ENCODE data around the gene PPP1CC. TPM values are rescaled to one million over a fixed set of nuclear protein-coding genes. Genes with fewer than 3 reads are reported as not detected.

PPP1CC gene
- total and polyA plus RNA-seq, 7 experiments from 2014 or later, result 108 to 218 (median 138) TPM

- Mint-ChIP-seq H3K4me1 (peaks cover 8 to 16% (median 13%) of the 10 kb centered on the region in 7 donors), H3K27me3 (no peaks in the 10 kb centered on the region), H3K9me3 (no peaks in the 10 kb centered on the region), H3K27ac (peak overlapping the region in 1 of 9 donors; percentile 58), H3K4me3 (no peak overlapping the region), H3K36me3 (peaks cover 0 to 7% (median 4%) of the 10 kb centered on the region in 5 donors)
- Histone ChIP-seq H3K27ac (ENCODE audit: low read depth, low read length) (no peak overlapping the region), H3K4me1 (ENCODE audit: control insufficient read depth in 2 of 2, insufficient read depth in 2 of 2, low read length in 2 of 2) (no peaks in the 10 kb centered on the region), H3K9me3 (ENCODE audit: control insufficient read depth in 2 of 3, low read length in 3 of 3) (no peaks in the 10 kb centered on the region), H3K27me3 (ENCODE audit: control insufficient read depth in 2 of 2, insufficient read depth in 2 of 2, low read length in 2 of 2) (no peaks in the 10 kb centered on the region), H3K36me3 (ENCODE audit: control insufficient read depth in 2 of 3, insufficient read depth in 3 of 3, low read length in 3 of 3) (peaks cover 0 to 6% (median 0%) of the 10 kb centered on the region in 3 experiments), H3K4me3 (ENCODE audit: low read length) (no peak overlapping the region)
- ChIA-PET POLR2A (no interaction called here), CTCF (no interaction called here)
- no peak for ATAC-seq
- intact Hi-C loops (cut with micrococcal nuclease), result loop anchor here in 1 of 2 donors (10.0 kb wide), 1 partner anchor 658 kb away; the partner anchor contains the start of gene SH2B3
- no peak for DNase-seq
These were observed 3.9 kb upstream of the PPP1CC start for GRCh38 chr12:110746550-110746949.

- CTCF ChIA-PET, result interaction anchor here (0.7 kb wide), 1 partner anchor 101 kb away, joined by 4 read pairs; no protein-coding TSS in a partner anchor
- POLR2A ChIA-PET, result interaction anchor here (0.5 to 1.1 kb wide), 2 partner anchors 8 to 1145 kb away, joined by 3 read pairs; no protein-coding TSS in a partner anchor
- Histone ChIP-seq H3K27ac (ENCODE audit: low read depth, low read length) (no peak overlapping the region), H3K27me3 (ENCODE audit: control insufficient read depth in 2 of 2, insufficient read depth in 2 of 2, low read length in 2 of 2) (no peaks in the 10 kb centered on the region), H3K4me1 (ENCODE audit: control insufficient read depth in 2 of 2, insufficient read depth in 2 of 2, low read length in 2 of 2) (no peaks in the 10 kb centered on the region), H3K9me3 (ENCODE audit: control insufficient read depth in 2 of 3, low read length in 3 of 3) (no peaks in the 10 kb centered on the region), H3K4me3 (ENCODE audit: low read length) (no peak overlapping the region), H3K36me3 (ENCODE audit: control insufficient read depth in 2 of 3, insufficient read depth in 3 of 3, low read length in 3 of 3) (peaks cover 0 to 6% (median 0%) of the 10 kb centered on the region in 3 experiments)
- no peaks in the 10 kb centered on the region for H3K27me3 Mint-ChIP-seq
- no peak overlapping the region for H3K4me3 Mint-ChIP-seq
- H3K9me3 Mint-ChIP-seq, result no peaks in the 10 kb centered on the region
- peaks cover 12 to 24% (median 20%) of the 10 kb centered on the region in 7 donors for H3K4me1 Mint-ChIP-seq
- intact Hi-C loops (cut with micrococcal nuclease), result loop anchor here in 1 of 2 donors (10.0 kb wide), 1 partner anchor 659 kb away; the partner anchor contains the start of gene SH2B3
- DNase-seq (no peak), ATAC-seq (no peak)
- H3K27ac Mint-ChIP-seq, result peak overlapping the region in 5 of 9 donors; percentile 11 to 81 (median 20)
- peaks cover 0 to 10% (median 5%) of the 10 kb centered on the region in 5 donors for H3K36me3 Mint-ChIP-seq
These were observed 3.0 kb upstream of the PPP1CC start for GRCh38 chr12:110745542-110746284.

GRCh38 chr12:110744601-110745264 is 2.0 kb upstream of the PPP1CC start:
- Histone ChIP-seq H3K27ac (ENCODE audit: low read depth, low read length) (no peak overlapping the region), H3K9me3 (ENCODE audit: control insufficient read depth in 2 of 3, low read length in 3 of 3) (no peaks in the 10 kb centered on the region), H3K4me3 (ENCODE audit: low read length) (no peak overlapping the region), H3K27me3 (ENCODE audit: control insufficient read depth in 2 of 2, insufficient read depth in 2 of 2, low read length in 2 of 2) (no peaks in the 10 kb centered on the region), H3K4me1 (ENCODE audit: control insufficient read depth in 2 of 2, insufficient read depth in 2 of 2, low read length in 2 of 2) (peaks cover 2 to 4% of the 10 kb centered on the region in 2 donors), H3K36me3 (ENCODE audit: control insufficient read depth in 2 of 3, insufficient read depth in 3 of 3, low read length in 3 of 3) (peaks cover 0 to 6% (median 0%) of the 10 kb centered on the region in 3 experiments)
- Mint-ChIP-seq H3K4me1 (peaks cover 21 to 34% (median 29%) of the 10 kb centered on the region in 7 donors), H3K27me3 (no peaks in the 10 kb centered on the region), H3K36me3 (peaks cover 0 to 14% (median 5%) of the 10 kb centered on the region in 5 donors), H3K9me3 (no peaks in the 10 kb centered on the region), H3K27ac (peak overlapping the region in 5 of 9 donors; percentile 15 to 98 (median 73)), H3K4me3 (peak overlapping the region in 2 of 10 donors; percentile 7 to 97)
- CTCF ChIA-PET, result no interaction called here
- POLR2A ChIA-PET, result interaction anchor here (0.5 to 1.1 kb wide), 2 partner anchors 9 to 1144 kb away, joined by 3 read pairs; no protein-coding TSS in a partner anchor
- no peak for DNase-seq
- no peak for ATAC-seq
- intact Hi-C loops (cut with micrococcal nuclease), result loop anchor here (5.0 to 10.0 kb wide), 5 partner anchors 660 to 1172 kb away; partner anchors contain the start of genes ATXN2 (in 2 of the 2), ANKRD13A (in 1 of the 2), FAM222A (in 1 of the 2) and GIT2 (in 1 of the 2)

- POLR2A ChIA-PET, result interaction anchor here (0.8 to 1.1 kb wide), 2 partner anchors 9 kb away, joined by 3 read pairs; no protein-coding TSS in a partner anchor
- no peak for DNase-seq
- intact Hi-C loops (cut with micrococcal nuclease), result loop anchor here (5.0 to 10.0 kb wide), 5 partner anchors 661 to 1172 kb away; partner anchors contain the start of genes ATXN2 (in 2 of the 2), ANKRD13A (in 1 of the 2), FAM222A (in 1 of the 2) and GIT2 (in 1 of the 2)
- H3K9me3 Mint-ChIP-seq, result no peaks in the 10 kb centered on the region
- peaks cover 0 to 14% (median 5%) of the 10 kb centered on the region in 5 donors for H3K36me3 Mint-ChIP-seq
- H3K4me1 ChIP-seq (ENCODE audit: control insufficient read depth in 2 of 2, insufficient read depth in 2 of 2, low read length in 2 of 2), result peaks cover 7 to 10% of the 10 kb centered on the region in 2 donors
- peak overlapping the region; percentile 56 to 100 (median 88) for H3K4me3 Mint-ChIP-seq
- peak overlapping the region; percentile 17 to 98 (median 84) for H3K27ac Mint-ChIP-seq
- H3K36me3 ChIP-seq (ENCODE audit: control insufficient read depth in 2 of 3, insufficient read depth in 3 of 3, low read length in 3 of 3), result peaks cover 0 to 6% (median 0%) of the 10 kb centered on the region in 3 experiments
- H3K27me3 ChIP-seq (ENCODE audit: control insufficient read depth in 2 of 2, insufficient read depth in 2 of 2, low read length in 2 of 2), result no peaks in the 10 kb centered on the region
- no peak for ATAC-seq
- no peak overlapping the region for H3K27ac ChIP-seq (ENCODE audit: low read depth, low read length)
- H3K4me3 ChIP-seq (ENCODE audit: low read length), result no peak overlapping the region
- no peaks in the 10 kb centered on the region for H3K9me3 ChIP-seq (ENCODE audit: control insufficient read depth in 2 of 3, low read length in 3 of 3)
- peaks cover 25 to 39% (median 35%) of the 10 kb centered on the region in 7 donors for H3K4me1 Mint-ChIP-seq
- H3K27me3 Mint-ChIP-seq, result no peaks in the 10 kb centered on the region
- CTCF ChIA-PET, result no interaction called here
These were observed 1.5 kb upstream of the PPP1CC start for GRCh38 chr12:110744151-110744571.

GRCh38 chr12:110743571-110744093 is 941 bp upstream of the PPP1CC start:
- Mint-ChIP-seq H3K9me3 (no peaks in the 10 kb centered on the region), H3K36me3 (peaks cover 0 to 15% (median 5%) of the 10 kb centered on the region in 5 donors), H3K27ac (peak overlapping the region; percentile 3 to 98 (median 95)), H3K4me1 (peaks cover 29 to 45% (median 39%) of the 10 kb centered on the region in 7 donors), H3K27me3 (no peaks in the 10 kb centered on the region), H3K4me3 (peak overlapping the region; percentile 89 to 100 (median 99))
- ATAC-seq (no peak), DNase-seq (peak in 1 of 9 donors; percentile 11)
- intact Hi-C loops (cut with micrococcal nuclease), result loop anchor here (2.0 to 10.0 kb wide), 9 partner anchors 129 to 1171 kb away; partner anchors contain the start of genes ATXN2 (in 2 of the 2), ANKRD13A (in 1 of the 2), ATP2A2 (in 1 of the 2) and FAM216A (in 1 of the 2)
- no peaks in the 10 kb centered on the region for H3K27me3 ChIP-seq (ENCODE audit: control insufficient read depth in 2 of 2, insufficient read depth in 2 of 2, low read length in 2 of 2)
- CTCF ChIA-PET, result interaction anchor here (1.0 kb wide), 1 partner anchor 190 kb away, joined by 4 read pairs; no protein-coding TSS in a partner anchor
- peaks cover 11 to 14% of the 10 kb centered on the region in 2 donors for H3K4me1 ChIP-seq (ENCODE audit: control insufficient read depth in 2 of 2, insufficient read depth in 2 of 2, low read length in 2 of 2)
- H3K27ac ChIP-seq (ENCODE audit: low read depth, low read length), result peak overlapping the region; percentile 60
- H3K4me3 ChIP-seq (ENCODE audit: low read length), result peak overlapping the region; percentile 58
- H3K36me3 ChIP-seq (ENCODE audit: control insufficient read depth in 2 of 3, insufficient read depth in 3 of 3, low read length in 3 of 3), result peaks cover 0 to 6% (median 0%) of the 10 kb centered on the region in 3 experiments
- H3K9me3 ChIP-seq (ENCODE audit: control insufficient read depth in 2 of 3, low read length in 3 of 3), result no peaks in the 10 kb centered on the region
- POLR2A ChIA-PET, result interaction anchor here (0.6 to 1.0 kb wide), 6 partner anchors 9 to 679 kb away, joined by 3 to 4 read pairs (median 3); partner anchors contain the start of genes FAM216A and GPN3

Data from naive thymus-derived CD4-positive, alpha-beta T cell (primary cell).